ENCODE results near the gene GRAMD1B. TPM values are rescaled to one million over a fixed set of nuclear protein-coding genes. Genes with fewer than 3 reads are reported as not detected.

The GRAMD1B gene
- total RNA-seq, 4 donors from 2014 or later: 2.2 to 4.0 (median 3.5) TPM

GRCh38 chr11:123526027-123526805 lies 96.1 kb downstream of the GRAMD1B start:
- Histone ChIP-seq H3K36me3 (no peaks in the 10 kb centered on the region), H3K27me3 (peaks cover 0 to 16% (median 0%) of the 10 kb centered on the region in 4 donors), H3K4me1 (no peaks in the 10 kb centered on the region), H3K9me3 (no peaks in the 10 kb centered on the region), H3K4me3 (peak overlapping the region in 1 of 4 donors; percentile 7), H3K27ac (replicated peaks in 1 of 4) (no peak overlapping the region)
- intact Hi-C loops (cut with DNase I): no loop called here
- no peak for DNase-seq (ENCODE audit: extremely low spot score)
- 88% methylated on average over 22 of the region's 22 CpGs for WGBS
- TF ChIP-seq POLR2A (IDR thresholded peaks at IDR 0.05; ENCODE audit: low read depth): no peak

GRCh38 chr11:123526918-123527317 lies 96.8 kb downstream of the GRAMD1B start:
- H3K36me3 ChIP-seq: no peaks in the 10 kb centered on the region
- peaks cover 0 to 16% (median 0%) of the 10 kb centered on the region in 4 donors for H3K27me3 ChIP-seq
- DNase-seq (ENCODE audit: extremely low spot score): no peak
- H3K4me3 ChIP-seq: no peak overlapping the region
- intact Hi-C loops (cut with DNase I): no loop called here
- no peaks in the 10 kb centered on the region for H3K4me1 ChIP-seq
- TF ChIP-seq EP300 (IDR thresholded peaks at IDR 0.05): no peak
- no peak for TF ChIP-seq POLR2AphosphoS5 (IDR thresholded peaks at IDR 0.05)
- TF ChIP-seq POLR2A (IDR thresholded peaks at IDR 0.05; ENCODE audit: low read depth): no peak
- no peak for TF ChIP-seq CTCF (IDR thresholded peaks at IDR 0.05)
- WGBS: 70% methylated on average over 7 of the region's 7 CpGs
- H3K27ac ChIP-seq (replicated peaks in 1 of 4): no peak overlapping the region
- no peaks in the 10 kb centered on the region for H3K9me3 ChIP-seq

- H3K9me3 ChIP-seq: no peaks in the 10 kb centered on the region
- WGBS: 93% methylated on average over 2 of the region's 3 CpGs
- TF ChIP-seq POLR2A (IDR thresholded peaks at IDR 0.05; ENCODE audit: low read depth): no peak
- no peak for TF ChIP-seq CTCF (IDR thresholded peaks at IDR 0.05)
- no peak for TF ChIP-seq POLR2AphosphoS5 (IDR thresholded peaks at IDR 0.05)
- no peak for TF ChIP-seq EP300 (IDR thresholded peaks at IDR 0.05)
- no peaks in the 10 kb centered on the region for H3K4me1 ChIP-seq
- peaks cover 0 to 16% (median 0%) of the 10 kb centered on the region in 4 donors for H3K27me3 ChIP-seq
- intact Hi-C loops (cut with DNase I): no loop called here
- no peak for DNase-seq (ENCODE audit: extremely low spot score)
- no peak overlapping the region for H3K4me3 ChIP-seq
- no peaks in the 10 kb centered on the region for H3K36me3 ChIP-seq
- no peak overlapping the region for H3K27ac ChIP-seq (replicated peaks in 1 of 4)
Observed at GRCh38 chr11:123527526-123527925, 97.5 kb downstream of the GRAMD1B start.

- TF ChIP-seq CTCF (IDR thresholded peaks at IDR 0.05): no peak
- TF ChIP-seq POLR2AphosphoS5 (IDR thresholded peaks at IDR 0.05): no peak
- no peak for TF ChIP-seq EP300 (IDR thresholded peaks at IDR 0.05)
- no peak for TF ChIP-seq POLR2A (IDR thresholded peaks at IDR 0.05; ENCODE audit: low read depth)
Observed at GRCh38 chr11:123527947-123528346, 97.9 kb downstream of the GRAMD1B start.

GRCh38 chr11:123531325-123531724 lies 101.3 kb downstream of the GRAMD1B start:
- 71% methylated on average over 7 of the region's 7 CpGs for WGBS
- intact Hi-C loops (cut with DNase I): no loop called here
- H3K36me3 ChIP-seq: no peaks in the 10 kb centered on the region
- H3K9me3 ChIP-seq: no peaks in the 10 kb centered on the region
- no peak for DNase-seq (ENCODE audit: extremely low spot score)
- peaks cover 0 to 5% (median 0%) of the 10 kb centered on the region in 4 donors for H3K4me1 ChIP-seq
- H3K27me3 ChIP-seq: no peaks in the 10 kb centered on the region
- H3K4me3 ChIP-seq: no peak overlapping the region
- no peak overlapping the region for H3K27ac ChIP-seq (replicated peaks in 1 of 4)
- TF ChIP-seq EP300 (IDR thresholded peaks at IDR 0.05) (no peak), CTCF (IDR thresholded peaks at IDR 0.05) (no peak), POLR2A (IDR thresholded peaks at IDR 0.05; ENCODE audit: low read depth) (no peak), POLR2AphosphoS5 (IDR thresholded peaks at IDR 0.05) (no peak)

More at GRCh38 chr11:123527947-123528346, 97.9 kb downstream of the GRAMD1B start:
- no peaks in the 10 kb centered on the region for H3K36me3 ChIP-seq
- no peak for DNase-seq (ENCODE audit: extremely low spot score)
- H3K4me3 ChIP-seq: no peak overlapping the region
- H3K27me3 ChIP-seq: peaks cover 0 to 16% (median 0%) of the 10 kb centered on the region in 4 donors
- intact Hi-C loops (cut with DNase I): no loop called here
- no peak overlapping the region for H3K27ac ChIP-seq (replicated peaks in 1 of 4)
- H3K4me1 ChIP-seq: no peaks in the 10 kb centered on the region
- WGBS: 100% methylated on average over 1 of the region's 1 CpG
- H3K9me3 ChIP-seq: no peaks in the 10 kb centered on the region
